HG02973 (cell line): ENCODE results near the gene AGAP3.

Experiments
- ATAC-seq: cut with Tn5 transposase; IDR thresholded peaks from one replicate; pipeline ENCODE4 v1.9.1; 2021; ENCODE audit warnings: moderate library complexity; ENCODE audit not compliant: unreplicated experiment

AGAP3 gene

DNA sequence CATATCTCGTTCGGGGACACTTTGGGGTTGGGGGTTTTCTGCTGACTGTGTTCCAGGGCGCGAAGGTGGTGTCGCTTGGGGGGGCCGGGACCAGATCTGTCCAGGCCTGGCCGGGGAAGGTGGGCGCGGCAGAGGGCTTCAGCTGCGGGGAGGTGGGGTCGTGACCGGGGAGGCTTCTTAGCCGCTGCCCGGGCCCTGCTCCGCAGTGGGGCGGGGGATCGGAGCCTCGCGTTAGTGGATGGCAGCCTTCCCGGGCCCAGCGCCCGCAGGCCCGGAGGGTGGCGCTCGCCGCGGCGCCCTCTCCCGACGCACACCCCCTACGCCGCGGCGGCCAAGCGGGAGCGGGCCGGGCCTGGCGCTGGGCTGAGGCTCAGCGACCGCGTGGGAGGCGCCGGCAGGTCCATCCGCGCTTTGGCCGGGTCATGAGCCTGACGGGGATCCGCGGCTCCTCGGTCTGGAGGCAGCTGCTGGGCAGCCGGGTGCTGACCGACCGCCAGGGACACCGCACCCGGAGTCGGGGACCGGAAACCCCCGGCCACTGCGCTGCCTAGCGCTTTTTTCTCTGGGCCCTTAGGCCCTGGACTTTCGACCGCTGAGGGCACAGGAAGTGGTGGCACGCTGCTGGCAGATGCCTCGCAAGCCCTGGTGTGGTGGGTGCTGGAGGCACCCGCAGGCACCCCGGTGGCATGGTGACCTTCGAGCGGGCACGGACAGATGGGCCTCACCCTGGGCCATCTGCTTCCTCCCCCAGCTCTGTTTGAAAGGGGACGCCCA lies 1.2 kb downstream of the AGAP3 start:
- no peak for ATAC-seq

DNA sequence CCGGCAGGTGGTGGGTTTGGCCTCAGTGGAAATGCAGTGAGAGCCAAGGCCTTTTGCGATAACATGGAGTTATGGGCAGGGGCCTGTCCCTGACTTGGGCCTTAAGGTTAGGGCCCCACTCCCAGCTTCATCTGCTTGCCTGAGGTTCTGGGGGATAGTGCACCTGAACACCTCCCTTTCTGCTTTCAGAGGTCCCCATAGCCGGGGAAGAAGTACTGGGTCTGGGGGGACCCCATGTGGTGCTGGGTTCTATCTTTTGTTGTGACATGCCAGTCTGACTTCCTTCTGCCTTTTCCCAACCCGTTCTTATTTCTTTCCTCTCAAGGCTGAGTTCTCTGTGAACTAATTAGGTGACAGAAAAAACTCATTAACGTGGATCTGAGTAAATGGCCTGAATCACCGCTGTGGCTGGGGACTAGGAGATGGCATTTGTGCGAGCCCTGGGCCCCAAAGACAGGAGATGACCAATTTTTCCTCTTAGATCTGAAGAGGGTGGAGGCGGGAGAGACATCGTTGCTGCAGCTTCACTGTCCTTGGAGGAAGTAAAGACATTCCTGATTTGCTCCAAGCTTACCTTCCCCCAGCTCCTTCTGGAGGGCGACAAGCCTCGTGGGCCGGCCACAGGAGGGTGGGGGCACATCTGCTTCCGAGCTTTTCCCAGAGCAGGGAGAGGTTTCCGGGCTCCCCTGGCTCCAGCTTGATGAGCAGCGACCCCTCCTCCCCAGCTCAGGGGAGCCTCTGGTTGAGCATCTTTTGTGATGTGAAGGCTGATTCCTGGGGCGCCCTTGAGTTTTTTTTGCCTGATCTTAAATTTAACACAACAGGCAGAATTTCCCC lies 2.0 kb downstream of the AGAP3 start:
- no peak for ATAC-seq

DNA sequence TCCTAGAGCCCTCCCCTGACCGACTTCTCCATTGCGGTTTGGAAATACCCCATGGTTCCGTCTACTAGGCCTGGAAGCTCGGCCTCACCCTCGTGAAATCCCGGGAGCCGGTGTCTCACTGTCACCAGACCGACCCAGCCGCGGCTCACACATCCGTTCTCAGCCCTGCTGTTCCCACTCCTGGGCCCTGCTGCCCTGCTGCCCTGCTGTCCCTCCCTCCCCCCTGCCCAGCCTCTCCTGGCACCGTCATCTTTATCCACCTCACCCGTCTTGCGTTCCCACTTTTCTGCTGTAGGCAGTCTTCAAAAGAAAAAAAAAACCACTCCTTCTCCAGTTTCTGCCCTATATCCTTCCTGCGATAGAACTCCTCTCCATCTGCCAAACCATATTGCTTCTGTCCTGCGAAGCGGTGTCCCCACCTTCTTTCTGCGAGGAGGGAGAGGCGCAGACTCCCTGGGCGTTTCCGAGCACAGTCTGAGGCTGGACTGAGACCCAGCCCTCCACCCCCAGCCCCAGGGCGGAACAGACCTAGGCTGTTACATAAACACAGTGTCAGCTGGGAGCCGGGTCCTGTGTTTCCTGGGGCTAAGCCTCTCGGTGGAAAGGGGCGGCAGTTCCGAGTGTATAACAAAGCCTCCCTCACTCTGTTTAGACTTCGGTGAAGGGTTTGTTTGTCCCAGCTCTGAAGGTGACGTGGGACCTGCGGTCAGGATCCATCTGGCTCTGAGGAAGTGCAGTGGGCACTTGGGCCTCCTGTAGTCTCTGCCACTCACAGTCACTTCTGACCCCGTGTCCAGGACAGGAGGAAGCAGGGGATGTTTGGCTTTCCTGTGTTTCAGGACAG lies 2.8 kb downstream of the AGAP3 start:
- no peak for ATAC-seq

DNA sequence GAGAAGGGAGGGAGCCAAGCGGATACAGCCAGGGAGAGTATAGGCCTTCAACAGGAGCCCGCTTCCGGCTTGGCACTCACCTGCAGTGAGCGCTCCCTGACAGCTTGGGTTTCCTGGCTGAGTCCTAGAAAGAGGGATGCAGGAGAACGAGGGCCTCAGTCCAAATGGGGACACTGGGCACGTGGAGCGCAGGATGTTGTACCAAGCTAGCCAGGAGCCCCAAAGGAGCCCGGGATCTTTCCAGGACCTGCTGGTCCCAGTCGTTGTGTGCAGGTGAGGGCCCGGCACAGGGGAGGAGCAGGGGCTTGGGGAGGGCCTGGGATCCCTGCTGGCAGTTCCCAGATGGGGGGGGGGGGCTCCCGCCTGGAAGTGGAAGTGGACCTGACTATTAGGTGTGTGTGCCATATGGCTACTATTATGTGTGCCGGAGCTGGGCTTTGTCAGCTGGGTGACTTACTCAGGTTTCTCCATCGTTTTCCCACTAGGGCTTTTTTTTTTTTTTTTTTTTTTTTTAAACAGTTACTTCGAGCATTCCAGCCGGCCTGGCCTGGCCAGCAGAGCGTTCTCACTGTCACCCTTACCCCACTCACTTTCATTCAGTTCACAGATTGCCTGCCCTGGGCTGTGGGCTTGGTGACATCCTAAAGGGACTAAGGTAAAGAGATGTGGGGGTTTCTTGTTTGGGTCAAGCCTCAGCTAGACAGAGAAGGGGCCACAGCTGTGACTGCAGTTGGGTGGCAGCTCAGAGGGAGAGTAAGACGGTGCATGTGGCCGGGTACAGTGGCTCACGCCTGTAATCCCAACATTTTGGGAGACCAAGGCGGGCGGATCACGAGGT lies 3.8 kb downstream of the AGAP3 start:
- ATAC-seq: no peak

DNA sequence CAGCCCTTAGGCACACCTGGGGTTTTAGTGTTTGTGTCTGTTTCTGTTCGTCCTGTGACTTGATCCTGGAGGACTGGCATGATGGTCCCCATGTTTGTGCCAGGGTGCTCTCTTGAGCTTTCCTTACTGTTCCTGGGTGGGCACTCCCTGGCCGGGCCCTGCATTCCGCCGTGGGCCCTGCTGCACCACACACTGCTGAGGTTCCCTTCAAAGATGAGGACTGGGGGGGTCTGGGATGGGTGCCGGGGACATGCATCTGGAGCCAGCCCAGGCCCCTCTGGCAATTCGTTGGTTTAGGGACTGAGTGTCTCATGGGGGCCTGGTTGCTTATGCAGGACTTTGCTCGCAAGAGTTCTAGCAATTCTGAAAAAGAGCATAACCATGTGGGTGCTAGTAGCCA lies 4.7 kb downstream of the AGAP3 start:
- ATAC-seq: no peak

DNA sequence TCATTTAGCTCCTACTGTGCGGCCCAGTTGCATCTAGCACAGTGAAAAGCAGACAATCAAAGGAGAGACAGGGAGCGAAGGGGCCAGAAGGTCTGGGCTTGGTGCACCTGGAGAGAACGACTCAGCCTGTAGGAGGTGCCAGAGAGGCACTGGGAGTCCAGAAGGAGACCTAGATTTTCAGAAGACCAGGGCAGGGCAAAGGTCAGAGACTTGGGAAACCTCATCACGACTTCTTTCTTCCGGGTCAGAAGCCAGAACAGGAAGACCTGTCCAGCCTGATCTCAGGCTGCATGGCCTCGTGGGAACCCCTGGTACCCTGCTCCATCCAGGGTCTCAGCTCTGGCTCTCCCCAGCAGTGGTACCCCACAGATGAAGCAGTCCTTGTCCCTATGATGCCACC lies 5.2 kb downstream of the AGAP3 start:
- ATAC-seq: no peak

DNA sequence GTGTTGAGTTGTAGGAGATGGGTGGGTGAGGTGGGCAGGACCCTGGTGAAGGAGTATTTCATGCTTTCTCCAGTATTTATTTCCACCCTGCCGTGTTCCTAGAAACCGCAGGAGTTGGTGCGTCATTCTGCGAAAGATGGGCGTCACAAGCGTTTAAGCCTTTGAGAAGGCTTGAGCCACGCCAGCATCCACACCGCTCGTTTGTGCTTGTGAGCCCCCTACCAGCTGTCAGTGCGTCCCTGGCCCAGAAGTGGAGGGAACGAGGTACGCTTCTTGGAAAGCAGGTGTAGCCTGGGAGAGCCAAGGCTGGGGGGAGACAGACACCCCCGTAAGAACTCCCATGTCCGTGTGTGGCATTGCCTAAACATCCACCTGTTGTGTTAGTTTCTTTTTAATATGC lies 5.7 kb downstream of the AGAP3 start:
- no peak for ATAC-seq

DNA sequence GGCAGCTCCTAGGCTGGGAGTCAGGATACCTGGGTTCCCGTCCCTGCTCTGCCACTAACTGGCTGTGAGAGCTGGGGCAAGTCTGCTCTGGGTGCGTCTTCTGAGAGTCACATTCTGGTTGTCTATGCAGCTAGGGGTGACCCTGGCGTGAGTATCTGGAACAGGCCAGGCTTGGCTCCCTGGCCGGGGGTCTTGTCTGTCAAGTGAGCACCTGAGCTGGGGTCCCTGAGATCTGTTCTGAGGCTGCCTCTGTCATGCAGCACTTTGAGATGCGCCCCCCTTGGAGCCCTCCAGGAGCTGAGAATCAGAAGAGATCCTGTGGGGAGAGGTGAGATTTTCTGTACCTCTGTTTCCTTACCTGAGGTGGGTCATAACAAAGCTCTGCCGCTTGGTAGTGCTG lies 7.5 kb downstream of the AGAP3 start:
- ATAC-seq: no peak

DNA sequence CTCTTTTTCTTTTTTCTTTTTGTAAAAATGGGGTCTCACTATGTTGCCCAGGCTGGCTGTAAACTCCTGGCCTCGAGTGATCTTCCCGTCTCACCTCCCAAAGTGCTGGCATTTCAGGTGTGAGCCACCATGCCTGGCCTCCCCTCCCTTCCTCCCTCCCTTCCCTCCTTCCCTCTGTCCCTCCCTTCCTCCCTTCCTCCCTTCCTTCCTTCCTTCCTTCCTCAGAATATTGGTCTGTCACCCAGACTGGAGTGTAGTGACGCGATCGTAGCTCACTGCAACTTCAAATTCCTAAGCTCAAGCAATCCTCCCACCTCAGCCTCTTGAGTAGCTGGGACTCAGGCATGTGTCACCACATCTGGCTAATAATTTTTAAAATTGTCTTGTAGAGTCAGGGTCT lies 8.4 kb downstream of the AGAP3 start:
- ATAC-seq: no peak

DNA sequence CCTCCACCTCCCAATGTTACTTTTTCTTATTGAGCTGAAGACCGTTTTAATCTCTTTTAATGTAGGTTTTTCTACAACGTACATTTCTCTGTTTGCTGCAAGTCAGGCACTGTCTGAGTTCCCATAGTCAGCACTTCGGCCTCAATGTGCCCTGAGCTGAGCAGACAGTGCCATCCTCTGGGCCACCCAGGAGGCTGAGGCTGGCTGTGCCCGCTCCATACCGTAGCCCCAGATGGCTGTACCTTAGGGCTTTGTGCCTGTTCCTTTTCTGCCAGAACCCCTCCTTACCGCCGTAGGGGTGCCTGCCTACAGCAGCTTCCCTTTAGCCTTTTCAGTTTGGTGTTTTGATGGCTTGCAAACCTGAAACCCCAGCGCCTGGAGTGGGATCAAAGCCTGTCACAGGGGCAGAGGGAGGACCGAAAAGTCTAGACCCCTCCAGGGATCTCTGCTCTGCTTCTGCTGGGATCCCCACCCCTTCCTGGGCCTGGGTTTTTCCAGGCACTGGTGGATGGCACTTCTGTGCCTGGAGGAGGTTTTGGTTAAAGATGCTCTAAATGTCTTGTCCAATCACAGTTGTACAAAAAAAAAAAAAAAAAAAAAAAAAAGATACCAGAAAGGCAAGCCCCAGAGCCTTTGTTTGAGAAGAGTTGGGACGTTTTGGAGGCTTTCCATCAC lies 9.0 kb downstream of the AGAP3 start:
- no peak for ATAC-seq

DNA sequence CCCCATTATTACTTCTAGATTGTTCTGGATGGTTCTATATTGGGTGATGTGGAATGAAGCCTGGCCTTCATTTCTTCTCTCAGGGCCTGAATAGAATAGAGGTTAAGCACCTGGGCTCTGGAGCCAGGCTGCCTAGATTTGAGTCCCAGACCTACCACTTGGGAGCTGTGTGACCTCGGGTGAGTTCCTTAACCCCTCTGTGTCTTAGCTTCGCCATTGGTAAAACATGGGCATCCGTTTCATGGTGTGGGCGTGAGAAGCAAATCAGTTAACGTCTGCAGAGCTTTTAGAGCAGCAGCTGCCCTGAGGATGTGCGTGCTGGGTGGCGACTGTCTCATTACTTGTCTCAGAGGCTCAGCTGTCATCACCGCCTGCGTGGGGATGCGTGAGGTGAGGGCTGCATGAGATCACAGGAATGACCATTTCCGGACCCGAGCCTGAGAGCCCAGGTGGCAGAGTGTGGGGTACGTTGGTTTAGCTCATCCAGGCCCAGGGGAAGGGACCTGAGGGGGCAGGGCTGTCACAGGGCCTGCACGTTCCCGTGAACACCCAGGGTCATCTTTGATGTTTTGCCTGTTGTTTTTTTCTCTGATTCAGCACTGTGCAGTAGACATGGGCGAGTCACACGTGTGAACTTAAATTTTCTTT lies 9.7 kb downstream of the AGAP3 start:
- no peak for ATAC-seq

DNA sequence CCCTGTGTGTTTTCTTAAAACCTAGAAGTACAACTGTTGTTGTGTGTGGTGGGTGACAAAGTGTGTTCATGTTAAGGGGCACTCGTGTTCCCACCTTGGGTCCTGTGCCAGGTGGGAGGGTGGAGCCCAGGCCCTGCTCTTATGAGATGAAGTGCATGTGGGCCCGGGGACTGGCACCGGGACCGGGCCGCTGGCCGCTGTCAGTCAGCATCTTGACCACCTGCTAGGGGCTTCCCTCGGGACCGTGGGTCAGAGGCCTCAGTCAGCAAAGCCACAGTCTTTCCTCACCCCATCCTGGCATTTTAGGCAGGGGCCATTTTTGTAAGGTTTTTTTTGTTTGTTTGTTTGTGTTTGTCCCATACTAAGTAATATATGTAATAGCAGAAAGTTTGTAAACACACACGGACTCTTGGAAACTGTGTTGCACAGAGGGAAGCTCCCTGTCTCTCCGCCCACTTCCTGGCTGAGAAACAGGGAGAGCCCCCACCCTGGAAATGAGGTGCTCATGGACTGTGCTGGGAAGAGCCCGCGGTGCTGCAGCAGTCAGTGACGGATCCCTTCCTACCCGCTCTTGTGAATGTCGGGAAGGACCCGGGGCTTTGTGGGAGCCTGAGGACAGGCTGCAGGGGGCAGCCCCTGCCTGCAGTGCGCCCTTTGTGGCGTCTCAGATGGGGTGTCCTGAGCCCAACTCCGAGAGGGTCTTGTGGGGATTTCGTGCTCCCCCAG lies 13.4 kb downstream of the AGAP3 start:
- no peak for ATAC-seq

DNA sequence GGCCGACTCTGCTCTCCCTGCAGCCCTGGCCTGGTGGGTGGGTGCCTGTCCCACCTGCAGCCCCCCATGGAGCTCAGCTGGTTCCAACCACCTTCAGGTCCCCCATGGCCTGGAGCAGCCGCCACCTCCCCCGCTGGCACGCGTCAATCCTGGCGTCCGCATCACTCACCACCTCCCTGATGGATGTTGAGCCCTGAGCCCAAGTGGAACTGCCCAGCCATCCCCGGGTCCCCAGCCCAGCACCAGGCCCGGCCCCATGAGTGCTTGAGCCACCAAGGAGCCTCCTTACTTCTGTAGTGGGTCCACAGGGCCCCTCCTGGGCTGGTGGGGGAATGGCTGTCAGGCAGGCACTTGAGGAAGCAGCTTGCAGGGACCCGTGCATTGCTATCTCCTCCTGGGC lies 14.6 kb downstream of the AGAP3 start:
- no peak for ATAC-seq

DNA sequence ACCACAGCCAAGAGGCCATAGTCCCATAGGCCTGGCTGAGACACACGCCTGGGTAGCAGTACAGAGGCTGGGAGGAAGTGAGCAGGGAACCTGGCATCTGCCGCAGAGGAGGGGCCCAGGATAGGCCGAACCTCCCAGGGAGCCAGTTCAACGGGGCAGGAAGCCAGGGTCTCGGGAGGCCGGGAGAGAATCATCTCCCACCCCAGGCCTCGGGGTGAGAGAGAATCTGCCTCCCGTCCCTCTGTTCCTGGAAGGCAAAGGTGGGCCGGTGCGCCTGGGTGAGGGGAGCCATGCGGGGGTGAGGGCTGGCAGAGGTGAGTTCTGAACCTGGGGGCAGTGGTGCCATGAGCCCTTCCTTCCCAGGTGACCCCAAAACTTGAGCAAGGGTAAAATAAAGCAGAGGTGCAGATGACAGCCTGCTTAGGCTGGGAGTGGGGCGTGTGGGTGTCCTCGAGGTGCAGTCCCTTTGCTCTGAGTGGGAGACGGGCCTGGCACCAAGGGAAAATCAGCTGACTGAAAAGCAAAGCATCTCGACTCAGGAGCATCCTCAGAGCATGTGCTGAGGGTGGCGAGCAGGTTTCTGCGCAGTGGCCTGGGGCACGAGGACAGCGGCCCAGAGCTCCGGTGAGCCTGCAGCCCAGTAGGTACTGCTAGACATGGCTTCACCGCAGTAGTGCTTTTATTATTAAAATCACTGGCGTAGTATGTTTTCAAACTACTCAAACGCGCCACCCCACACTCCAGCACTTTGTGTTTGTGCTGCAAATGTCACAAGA lies 15.5 kb downstream of the AGAP3 start:
- ATAC-seq: no peak

DNA sequence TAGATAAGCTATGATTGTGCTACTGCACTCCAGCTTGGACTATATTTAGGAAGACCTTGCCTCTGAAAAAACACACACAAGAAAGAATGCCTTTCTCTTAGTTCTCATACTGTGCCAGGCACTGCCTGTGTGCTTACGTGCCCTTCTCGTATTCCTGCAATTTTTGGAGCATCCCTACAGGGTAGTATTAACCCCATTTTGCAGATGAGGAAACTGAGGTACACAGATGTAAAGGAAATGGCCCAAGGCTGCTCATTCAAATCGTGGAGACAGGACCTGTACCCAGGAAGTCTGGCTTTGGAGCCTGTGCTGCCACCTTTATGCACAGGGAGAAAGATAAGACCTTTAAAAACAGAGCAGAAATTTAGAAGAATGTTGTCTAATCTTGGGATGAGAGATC lies 16.7 kb downstream of the AGAP3 start:
- no peak for ATAC-seq

DNA sequence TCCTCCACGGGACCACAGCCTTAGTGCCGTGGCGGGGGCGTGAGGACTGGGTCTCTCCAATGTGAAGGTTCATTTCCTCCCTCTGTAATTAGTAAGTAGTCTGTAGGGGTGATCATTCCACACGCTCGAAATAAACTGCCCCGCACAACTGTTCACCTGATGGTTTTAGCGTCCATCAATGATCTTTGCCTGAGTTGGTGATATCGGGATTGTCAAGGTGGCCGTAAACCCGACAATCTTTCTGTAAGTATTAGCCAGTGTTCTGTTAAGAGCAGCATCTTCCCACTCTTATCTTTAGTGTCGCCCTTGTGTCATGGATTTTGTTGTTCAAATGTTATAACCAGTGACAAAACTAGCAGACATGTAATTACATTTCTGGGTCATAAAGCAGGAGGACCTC lies 17.7 kb downstream of the AGAP3 start:
- no peak for ATAC-seq

DNA sequence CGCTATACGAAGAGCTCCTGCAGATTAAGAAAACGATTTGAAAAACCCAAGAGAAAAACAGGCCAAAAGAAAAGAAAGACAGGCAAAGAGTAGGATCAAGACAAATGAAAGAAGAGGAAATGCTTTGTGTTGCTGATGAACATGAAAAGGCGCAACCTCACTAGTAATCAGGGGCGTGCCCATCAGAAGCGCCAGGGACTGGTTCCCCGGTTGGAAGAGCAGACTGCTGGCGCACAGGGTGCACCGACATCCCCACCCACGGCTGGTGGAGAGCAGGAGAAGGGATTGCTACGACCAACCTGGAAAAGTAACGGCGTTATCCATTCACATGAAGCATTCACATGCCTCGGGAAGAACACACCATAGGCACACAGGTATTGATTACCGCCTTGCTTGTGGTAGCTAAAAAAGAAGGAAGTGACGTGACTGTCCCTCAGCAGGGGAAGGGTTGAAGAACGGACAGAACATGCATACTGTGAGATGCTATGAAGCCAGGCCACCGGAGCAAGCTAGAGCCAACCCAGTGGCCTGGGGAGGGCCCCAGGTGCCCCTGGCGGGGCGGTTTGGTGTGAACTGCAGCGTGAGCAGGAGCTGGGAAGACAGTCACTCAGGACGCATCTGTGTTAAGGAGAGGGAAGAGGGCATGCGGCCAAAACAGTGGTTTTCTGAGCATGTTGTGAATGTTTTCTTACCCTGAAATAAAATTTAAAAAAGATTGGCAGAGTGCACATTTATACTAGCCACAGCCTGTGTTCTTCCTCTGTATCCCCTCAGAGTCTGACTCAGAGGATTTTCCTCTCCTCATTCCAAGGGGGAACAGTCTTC lies 18.3 kb downstream of the AGAP3 start:
- no peak for ATAC-seq
